ENCODE data around the gene JAK3. TPM values are rescaled to one million over a fixed set of nuclear protein-coding genes. Genes with fewer than 3 reads are reported as not detected.

Gene JAK3
- polyA plus RNA-seq, 1 experiment: 6.1 TPM

DNA sequence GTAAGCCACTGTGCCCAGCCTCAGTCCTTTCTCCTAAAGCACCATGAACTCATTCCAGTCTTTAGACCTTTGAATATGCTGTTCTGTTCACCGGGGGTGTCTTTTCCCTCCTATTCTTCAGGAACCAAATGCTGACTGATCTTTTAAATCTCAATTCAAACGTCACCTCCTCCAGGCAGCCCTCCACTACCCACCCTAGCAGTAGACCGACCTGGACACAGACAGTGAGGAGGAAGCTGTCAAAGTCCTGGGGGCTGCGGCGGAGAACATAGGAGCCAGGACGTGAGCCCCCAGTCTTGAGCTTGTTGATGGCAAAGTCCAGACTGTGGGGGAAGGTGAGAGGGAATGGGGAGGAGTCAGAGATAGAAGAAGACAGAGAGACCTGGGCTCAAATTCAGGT lies 7.8 kb downstream of the JAK3 start:
- no peak for DNase-seq (ENCODE audit: low read depth)
- CTCF ChIA-PET: interaction anchor here (0.9 to 1.2 kb wide), 2 partner anchors 20 to 98 kb away, joined by 3 to 5 read pairs; partner anchors contain the start of gene RPL18A
- Histone ChIP-seq H3K36me3 (ENCODE audit: control insufficient read depth, insufficient read depth, low read length) (peaks cover 4% of the 10 kb centered on the region), H3K4me3 (ENCODE audit: low read depth, low read length) (no peak overlapping the region), H3K27me3 (ENCODE audit: control insufficient read depth, insufficient read depth, low read length) (no peaks in the 10 kb centered on the region)
- POLR2A ChIA-PET: no interaction called here
- TF ChIP-seq, protein P1, sequence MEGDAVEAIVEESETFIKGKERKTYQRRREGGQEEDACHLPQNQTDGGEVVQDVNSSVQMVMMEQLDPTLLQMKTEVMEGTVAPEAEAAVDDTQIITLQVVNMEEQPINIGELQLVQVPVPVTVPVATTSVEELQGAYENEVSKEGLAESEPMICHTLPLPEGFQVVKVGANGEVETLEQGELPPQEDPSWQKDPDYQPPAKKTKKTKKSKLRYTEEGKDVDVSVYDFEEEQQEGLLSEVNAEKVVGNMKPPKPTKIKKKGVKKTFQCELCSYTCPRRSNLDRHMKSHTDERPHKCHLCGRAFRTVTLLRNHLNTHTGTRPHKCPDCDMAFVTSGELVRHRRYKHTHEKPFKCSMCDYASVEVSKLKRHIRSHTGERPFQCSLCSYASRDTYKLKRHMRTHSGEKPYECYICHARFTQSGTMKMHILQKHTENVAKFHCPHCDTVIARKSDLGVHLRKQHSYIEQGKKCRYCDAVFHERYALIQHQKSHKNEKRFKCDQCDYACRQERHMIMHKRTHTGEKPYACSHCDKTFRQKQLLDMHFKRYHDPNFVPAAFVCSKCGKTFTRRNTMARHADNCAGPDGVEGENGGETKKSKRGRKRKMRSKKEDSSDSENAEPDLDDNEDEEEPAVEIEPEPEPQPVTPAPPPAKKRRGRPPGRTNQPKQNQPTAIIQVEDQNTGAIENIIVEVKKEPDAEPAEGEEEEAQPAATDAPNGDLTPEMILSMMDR (IDR thresholded peaks at IDR 0.05; ENCODE audit: insufficient read depth, low read depth, low read length): no peak

DNA sequence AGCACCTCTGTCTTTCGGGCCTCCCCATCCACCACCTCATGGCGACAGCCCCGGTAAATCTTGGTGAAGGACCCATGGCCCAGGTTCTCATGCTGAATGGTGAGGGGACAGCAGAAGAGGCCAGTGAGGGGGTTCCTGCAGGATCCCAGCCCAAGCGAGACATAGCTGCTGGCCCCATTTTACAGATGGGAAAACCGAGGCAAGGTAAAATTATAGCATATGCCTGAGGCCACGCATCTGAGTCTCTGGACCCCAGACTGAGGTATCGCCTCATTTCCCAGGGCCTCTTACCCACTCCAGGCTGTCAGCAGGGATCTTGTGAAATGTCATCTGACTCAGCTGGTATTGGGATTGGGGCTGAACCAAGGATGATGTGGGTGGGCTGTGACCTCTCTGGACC lies 9.8 kb downstream of the JAK3 start:
- Histone ChIP-seq H3K4me3 (ENCODE audit: low read depth, low read length) (no peak overlapping the region), H3K27me3 (ENCODE audit: control insufficient read depth, insufficient read depth, low read length) (no peaks in the 10 kb centered on the region), H3K36me3 (ENCODE audit: control insufficient read depth, insufficient read depth, low read length) (peaks cover 2% of the 10 kb centered on the region)
- CTCF ChIA-PET: no interaction called here
- POLR2A ChIA-PET: no interaction called here
- TF ChIP-seq, protein P1 (IDR thresholded peaks at IDR 0.05; ENCODE audit: insufficient read depth, low read depth, low read length): no peak
- no peak for DNase-seq (ENCODE audit: low read depth)

DNA sequence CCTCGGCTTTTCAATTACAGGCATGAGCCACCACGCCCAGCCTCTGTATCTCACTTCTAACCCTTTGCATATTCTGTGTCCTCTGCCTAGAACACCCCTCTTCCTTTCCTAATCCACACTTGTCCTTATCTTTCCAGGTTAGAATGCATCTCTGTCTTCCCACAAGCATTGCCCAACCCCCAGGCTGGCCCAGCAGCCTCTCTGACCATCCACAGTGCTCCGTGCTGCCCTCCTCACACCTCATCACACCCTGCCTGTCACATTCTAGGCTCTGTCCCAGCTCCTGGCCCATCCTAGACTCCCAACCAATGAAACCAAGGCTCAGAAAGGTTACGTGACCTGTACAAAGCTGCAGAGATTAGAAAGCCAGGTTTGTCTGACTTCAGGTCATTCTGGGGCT lies 11.3 kb downstream of the JAK3 start:
- ChIA-PET POLR2A (no interaction called here), CTCF (no interaction called here)
- TF ChIP-seq, protein P1 (IDR thresholded peaks at IDR 0.05; ENCODE audit: insufficient read depth, low read depth, low read length): no peak
- Histone ChIP-seq H3K36me3 (ENCODE audit: control insufficient read depth, insufficient read depth, low read length) (peaks cover 1% of the 10 kb centered on the region), H3K4me3 (ENCODE audit: low read depth, low read length) (no peak overlapping the region), H3K27me3 (ENCODE audit: control insufficient read depth, insufficient read depth, low read length) (no peaks in the 10 kb centered on the region)
- no peak for DNase-seq (ENCODE audit: low read depth)

DNA sequence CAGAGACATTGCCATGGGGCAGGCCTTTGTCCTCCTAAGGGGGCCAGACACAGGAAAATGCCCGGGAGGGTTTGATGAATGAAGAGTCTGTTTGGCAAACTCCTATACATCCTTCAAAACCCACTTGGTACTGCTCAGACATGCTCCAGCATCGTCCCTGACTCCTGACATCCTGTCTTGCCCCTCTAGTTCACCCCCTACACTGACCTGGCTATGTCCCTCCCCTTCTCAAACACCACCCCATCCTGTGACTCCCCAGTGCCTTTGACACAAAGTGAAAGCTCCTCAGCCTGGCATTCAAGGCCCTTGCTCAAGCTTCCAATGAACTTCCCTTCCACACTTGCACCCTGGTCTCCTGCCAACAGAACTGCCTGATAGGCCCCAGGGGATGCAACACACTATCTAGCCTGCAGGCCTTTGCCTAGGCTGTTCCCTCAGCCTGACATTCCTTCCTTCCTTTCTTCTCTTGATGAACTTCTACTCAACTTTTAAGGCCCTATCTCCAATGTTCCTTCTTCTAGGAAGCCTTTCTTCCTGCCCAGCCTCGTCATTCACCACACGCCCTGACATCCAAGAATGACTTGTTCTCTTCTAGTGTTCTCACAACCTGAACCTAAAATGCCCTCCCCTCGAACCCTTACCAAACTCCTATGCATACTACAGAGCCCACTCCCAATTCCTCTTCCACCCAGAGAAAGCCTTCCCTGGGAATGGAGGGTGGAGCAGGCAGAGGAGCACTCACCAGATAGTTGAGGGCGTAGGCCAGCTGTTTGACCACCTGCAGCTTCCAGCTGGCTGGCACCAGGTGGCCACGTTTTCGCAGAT lies 12.4 kb downstream of the JAK3 start:
- ChIA-PET CTCF (interaction anchor here (1.2 kb wide), 1 partner anchor 51 kb away, joined by 3 read pairs; no protein-coding TSS in a partner anchor), POLR2A (no interaction called here)
- H3K27me3 ChIP-seq (ENCODE audit: control insufficient read depth, insufficient read depth, low read length): no peaks in the 10 kb centered on the region
- no peaks in the 10 kb centered on the region; the same call in none of the 2 replicates for H3K36me3 ChIP-seq (ENCODE audit: control insufficient read depth, insufficient read depth, low read length)
- H3K4me3 ChIP-seq (ENCODE audit: low read depth, low read length): no peak overlapping the region
- TF ChIP-seq, protein P1 (IDR thresholded peaks at IDR 0.05; ENCODE audit: insufficient read depth, low read depth, low read length): no peak
- DNase-seq (ENCODE audit: low read depth): no peak

DNA sequence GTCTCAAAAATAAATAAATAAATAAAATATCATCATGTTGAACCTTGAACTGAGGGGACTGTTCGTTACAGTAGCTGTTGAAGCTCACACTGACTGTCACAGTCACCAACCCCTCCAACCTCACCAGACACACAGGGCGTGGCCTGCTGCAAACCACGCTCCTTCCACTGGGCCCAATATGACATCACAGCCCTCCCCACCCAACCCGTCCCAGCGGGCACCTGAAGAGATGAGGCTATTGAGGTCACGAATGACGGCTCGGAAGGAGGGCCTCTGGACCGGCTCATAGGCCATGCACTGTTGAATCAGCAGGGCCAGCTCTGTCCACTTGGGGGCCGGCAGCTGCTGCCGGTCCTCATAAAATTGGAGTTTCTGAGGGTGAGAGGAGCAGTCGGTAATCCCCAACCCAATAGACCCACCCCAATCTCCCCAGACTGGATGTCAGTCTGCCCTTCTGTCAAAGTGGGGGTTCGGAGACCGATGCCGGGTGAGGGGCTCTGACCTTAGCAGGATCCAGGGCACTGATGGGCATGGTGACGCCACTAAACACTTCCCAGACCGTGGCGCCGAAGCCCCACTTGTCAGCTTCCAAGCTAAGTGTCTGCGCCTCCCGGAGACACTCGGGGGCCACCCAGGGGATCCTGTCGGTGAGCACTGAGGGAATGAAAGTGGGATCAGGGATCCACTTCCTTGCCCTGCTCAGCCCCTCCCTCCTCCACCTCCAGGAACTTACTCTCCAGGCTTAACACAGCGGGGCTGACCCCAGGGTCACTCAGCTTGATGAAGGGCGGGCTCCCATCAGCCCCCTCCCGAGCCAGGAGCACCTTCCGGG lies 13.2 kb downstream of the JAK3 start:
- ChIA-PET POLR2A (no interaction called here), CTCF (interaction anchor here (1.1 to 1.2 kb wide), 2 partner anchors 50 to 105 kb away, joined by 3 to 4 read pairs; no protein-coding TSS in a partner anchor)
- no peak for DNase-seq (ENCODE audit: low read depth)
- TF ChIP-seq, protein P1 (IDR thresholded peaks at IDR 0.05; ENCODE audit: insufficient read depth, low read depth, low read length): peak; percentile 21; the same call in 1 of the 2 replicates
- Histone ChIP-seq H3K4me3 (ENCODE audit: low read depth, low read length) (no peak overlapping the region), H3K36me3 (ENCODE audit: control insufficient read depth, insufficient read depth, low read length) (no peaks in the 10 kb centered on the region; the same call in none of the 2 replicates), H3K27me3 (ENCODE audit: control insufficient read depth, insufficient read depth, low read length) (no peaks in the 10 kb centered on the region)
